Left lobe of liver (tissue), 2 donors: ENCODE results near the gene PSMB8. TPM values are rescaled to one million over a fixed set of nuclear protein-coding genes. Genes with fewer than 3 reads are reported as not detected.
"Not testable (repeated sequence)": the region's sequence is repeated elsewhere in the genome, so short reads cannot be mapped to it uniquely, and the experiment has no call there.

ENCODE experiments used
- ATAC-seq: fragments of 200-7000 bp; cut with Tn5 transposase; one replicate; pipeline ENCODE4 v1.9.1; 2020; ENCODE audit warnings: mild to moderate bottlenecking, moderate library complexity
- DNase-seq: peaks from one replicate; pipeline ENCODE4 v3.0.0-alpha.2; 2020; ENCODE audit warnings: low spot score
- total RNA-seq: library from RNA; stranded (reverse); gene quantifications from one replicate; pipeline ENCODE4 v1.2.1, GENCODE V29; 2021
- donor health status: DM: no; HTN: no; CAD: no; lungs with moderate emphysema.
- donor health status: DM: no; HTN: yes; CAD: no.

The PSMB8 gene
- total RNA-seq = 41.1 TPM

DNA sequence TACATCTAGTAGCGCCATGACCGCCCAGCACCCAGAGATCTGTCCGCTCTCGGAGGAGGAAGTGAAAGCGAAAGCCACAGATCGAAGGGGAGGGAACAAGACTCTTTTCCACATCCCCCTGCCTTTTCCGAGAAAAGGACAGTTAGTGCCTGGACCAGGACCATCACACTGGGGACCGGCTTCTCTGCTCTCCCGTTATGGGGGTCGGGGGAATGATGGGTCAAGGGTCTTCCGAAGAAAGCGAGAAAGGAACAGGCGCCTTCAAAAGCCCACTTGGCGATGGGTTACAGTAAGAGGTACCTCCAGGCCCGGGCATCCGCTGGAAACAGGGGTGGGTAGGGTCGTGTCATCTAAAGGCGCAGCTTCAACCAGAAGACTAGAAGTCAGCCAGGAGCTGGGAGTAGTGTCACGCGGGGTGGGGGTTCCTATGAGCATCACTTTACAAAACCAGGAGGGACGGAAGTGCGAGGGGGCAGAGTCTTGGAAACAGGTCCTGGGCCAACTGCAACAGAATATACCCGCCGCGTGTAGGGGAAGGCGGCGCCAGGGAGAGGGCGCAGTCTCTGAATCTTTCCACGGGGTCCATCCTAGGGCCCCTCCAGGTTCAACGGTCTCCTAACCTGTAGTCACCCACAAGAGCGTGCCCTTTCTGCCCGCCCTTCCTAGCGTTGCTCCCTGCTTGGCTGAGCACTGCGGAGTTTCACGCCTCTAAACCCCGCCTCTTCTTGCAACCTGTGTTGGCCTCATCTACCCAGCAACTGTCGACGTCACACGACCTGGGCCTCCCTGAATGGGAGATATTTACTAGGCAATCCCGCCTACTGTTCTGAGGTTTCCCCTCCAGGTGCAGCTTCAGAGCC, at the start of gene PSMB8:
PSMB8 (minus strand) TSS at position 69 of the 860 bp plus-strand sequence; CDS start at position 18, 51 bp downstream.
- DNase-seq = peak; percentile 97
- ATAC-seq = peak; percentile 94

- no peak for ATAC-seq
- no peak for DNase-seq
Measured at GRCh38 chr6:32890831-32891230, 47.0 kb upstream of the PSMB8 start.

DNA sequence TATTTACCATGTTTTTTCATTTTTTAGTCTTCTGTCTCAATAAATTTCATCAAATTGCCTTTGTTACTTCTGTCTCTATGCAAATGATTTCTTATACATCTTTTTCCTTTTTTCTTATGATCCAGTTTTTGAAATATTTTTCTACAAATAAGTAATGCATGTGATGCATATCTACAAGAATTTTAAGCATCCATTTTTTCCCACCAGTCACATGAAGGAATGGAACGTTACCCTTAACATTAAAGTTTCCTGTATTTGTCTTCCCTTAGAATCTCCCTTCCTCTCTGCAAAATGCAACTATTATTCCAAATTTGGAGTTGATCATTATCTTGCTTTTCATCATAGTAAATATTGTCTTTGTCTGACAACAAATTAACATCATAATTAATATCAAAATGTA, 45.7 kb upstream of the PSMB8 start:
- DNase-seq (no peak), ATAC-seq (no peak)

DNA sequence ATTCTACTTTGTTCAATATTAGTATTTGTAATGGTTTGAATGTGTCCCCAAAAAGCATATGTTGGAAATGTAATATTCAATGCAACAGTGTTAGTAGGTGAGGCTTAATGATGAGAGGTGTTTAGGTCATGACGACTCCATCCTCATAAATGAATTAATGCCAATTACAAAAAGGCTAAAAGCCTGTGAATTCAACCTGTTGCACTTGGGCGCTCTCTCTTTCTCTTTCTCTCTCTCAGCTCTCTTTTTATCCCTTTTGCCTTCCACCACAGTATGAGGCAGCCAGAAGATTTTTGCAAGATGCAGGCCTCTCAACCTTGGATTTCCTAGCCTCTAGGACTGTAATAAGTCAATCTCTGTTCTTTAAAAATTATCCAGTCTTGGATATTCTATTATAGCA, 44.7 kb upstream of the PSMB8 start:
- ATAC-seq = no peak
- DNase-seq = no peak

- ATAC-seq (no peak), DNase-seq (no peak)
Measured at GRCh38 chr6:32887616-32888015, 43.8 kb upstream of the PSMB8 start.

DNA sequence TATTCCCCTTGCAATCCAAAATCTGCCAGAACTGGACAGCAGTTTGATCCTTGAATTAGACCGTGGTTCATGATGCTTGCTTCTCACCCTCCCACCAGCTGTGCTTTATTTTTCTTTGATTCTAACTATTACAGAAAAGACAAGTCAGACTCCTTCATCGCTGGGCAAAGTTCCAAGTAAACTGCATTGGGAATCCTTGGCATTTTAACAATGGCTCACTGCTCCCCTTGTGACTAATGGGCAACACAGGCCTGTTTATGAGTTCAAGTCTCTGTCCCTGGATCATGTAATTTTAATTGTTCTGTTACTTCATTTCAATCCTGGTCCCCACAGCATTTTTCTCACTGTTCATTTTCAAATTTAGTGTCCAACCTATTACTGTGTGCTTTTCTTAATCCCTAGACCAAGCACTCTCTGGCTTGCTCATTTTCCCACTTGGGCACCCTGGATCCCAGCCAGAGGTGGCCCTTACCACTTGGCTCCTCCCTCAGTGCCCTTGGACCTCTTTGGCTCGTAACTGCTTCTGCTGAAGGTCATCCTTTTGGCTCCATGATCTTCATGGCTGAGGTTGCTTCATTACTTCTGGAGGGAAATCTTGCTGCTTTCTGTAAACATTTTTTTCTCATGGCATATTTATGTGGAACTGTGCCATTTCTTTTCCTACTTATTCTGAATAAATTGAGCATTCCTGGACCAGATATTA, 43.0 kb upstream of the PSMB8 start:
- no peak for ATAC-seq
- DNase-seq = no peak

DNA sequence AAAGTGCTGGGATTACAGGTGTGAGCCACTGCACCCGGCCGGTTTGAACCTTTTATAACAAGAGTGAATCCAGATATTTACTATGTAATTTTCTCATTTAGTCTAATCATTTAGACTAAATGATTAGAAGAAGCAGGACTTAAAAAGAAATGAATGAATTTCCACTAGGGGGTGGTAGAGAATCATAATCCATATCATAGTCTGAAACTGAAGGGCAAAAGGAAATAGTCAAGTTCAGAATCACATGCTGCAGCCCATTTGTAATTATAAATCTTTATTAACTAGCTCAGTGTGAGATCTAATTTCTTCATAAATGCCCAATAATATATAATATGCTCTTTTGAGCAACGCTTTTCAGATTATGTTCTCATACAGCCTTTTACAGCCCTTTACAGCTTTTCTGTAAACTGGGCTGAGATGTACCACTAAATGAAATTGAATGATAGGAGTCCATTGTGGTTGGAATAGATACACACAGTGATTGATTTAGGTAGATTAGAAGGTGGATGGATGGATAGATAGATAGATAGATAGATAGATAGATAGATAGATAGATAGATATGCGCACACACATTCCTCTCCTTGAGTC, 41.9 kb upstream of the PSMB8 start:
- ATAC-seq = peak; percentile 83

DNA sequence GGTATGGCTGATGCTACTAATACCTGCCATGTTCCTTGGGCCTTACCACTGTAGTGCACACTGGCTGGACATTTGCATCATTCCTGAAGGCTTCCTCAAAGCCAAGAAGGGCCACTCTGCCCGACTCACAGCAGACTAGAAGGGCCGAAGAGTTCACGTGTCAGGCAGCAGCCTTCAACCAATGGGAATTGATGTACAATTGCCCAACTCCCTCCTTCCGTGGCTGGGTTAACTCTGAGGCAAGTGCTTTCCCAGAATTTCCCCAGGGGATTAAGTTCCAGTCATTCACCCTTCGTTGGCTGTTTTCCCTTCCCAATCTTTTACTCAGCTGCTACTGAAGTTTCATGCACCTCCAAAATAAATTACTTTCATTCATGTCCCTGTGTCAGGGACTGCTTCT, 39.9 kb upstream of the PSMB8 start:
- ATAC-seq (peak; percentile 45), DNase-seq (no peak)

More for the DNA sequence above, 41.9 kb upstream of the PSMB8 start:
- DNase-seq = no peak

DNA sequence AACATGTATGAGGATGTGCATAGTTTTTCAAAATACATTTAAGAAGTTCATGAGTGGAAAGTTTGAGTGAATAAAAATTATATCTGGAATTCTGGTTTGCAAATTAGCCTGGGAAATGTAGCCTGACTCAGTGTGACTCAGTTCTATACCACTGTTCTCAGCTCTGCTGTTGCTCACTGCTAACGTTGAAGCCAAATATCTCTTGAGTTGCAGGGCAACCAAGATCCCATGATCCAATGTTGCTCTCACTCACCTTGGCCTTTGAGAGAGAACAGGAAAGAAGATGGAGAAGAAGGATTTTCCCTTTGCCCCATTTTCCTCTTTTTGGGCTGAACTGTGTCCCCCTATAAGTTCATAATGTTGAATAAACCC, 39.0 kb upstream of the PSMB8 start:
- DNase-seq (no peak), ATAC-seq (no peak)

DNA sequence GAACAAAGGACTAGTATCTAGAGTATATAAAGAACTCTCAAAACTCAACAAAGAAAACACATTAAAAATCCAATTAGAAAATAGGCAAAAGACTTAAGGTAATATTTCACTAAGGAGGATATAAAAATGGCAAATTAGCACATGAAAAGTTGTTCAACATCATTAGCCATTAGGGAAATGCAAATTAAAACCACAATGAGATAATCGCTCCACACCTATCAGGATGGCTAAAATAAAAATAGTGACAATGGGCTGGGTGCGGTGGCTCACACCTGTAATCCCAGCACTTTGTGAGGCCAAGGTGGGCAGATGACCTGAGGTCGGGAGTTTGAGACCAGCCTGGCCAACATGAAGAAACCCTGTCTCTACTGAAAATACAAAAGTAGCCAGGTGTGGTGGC, 37.1 kb upstream of the PSMB8 start:
- ATAC-seq, DNase-seq: not testable (repeated sequence)

GRCh38 chr6:32879691-32880090, 35.8 kb upstream of the PSMB8 start:
- ATAC-seq = no peak

GRCh38 chr6:32876603-32877002, 32.8 kb upstream of the PSMB8 start:
- DNase-seq (no peak), ATAC-seq (no peak)

More at GRCh38 chr6:32879691-32880090, 35.8 kb upstream of the PSMB8 start:
- DNase-seq = no peak

DNA sequence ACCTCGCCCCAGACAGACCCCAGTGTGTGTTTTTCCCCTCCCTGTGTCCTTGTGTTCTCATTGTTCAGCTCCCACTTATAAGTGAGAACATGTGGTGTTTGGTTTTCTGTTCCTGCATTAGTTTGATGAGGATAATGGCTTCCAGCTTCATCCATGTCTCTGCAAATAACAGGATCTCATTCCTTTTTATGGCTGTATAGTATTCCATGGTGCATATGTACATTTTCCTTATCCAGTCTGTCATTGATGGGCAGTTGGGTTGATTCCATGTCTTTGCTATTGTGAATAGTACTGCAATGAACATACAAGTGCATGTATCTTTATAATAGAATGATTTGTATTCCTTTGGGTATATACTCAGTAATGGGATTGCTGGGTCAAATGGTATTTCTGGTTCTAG, 30.1 kb upstream of the PSMB8 start:
- ATAC-seq, DNase-seq: not testable (repeated sequence)

GRCh38 chr6:32868257-32868788, 24.5 kb upstream of the PSMB8 start:
- ATAC-seq (peak; percentile 91), DNase-seq (peak; percentile 69)

DNA sequence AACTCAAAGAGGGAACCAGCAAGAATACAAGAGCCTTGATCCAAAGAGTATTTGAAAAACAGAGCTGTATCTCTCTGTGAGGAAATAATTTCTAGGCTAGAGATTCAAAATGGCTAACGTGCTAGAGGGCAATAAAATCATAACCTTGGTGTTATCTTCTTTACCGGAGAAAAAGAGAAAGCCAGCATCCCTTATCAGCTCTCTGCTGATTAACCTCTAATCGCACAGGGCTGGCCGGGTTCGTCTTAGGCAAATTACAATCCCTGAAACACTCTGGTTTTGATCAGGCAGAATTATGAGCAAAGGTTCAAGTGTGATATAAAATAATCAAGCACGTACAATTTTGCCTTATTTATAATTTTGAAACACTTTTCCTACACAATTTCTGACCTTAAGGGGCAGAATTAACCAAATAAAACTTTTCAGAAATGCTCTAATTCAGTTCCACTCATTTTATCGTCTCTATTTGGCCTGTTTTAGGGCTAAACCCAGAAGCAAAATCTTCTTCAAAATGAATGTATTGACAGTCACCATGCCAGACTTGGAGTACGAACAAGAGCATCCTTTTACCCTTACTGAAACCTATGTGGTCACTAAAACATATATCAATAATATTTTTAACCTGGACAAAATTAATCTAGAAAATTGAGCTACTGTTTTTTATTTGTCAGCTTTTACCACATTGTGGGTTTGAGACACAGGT, 23.9 kb upstream of the PSMB8 start:
- ATAC-seq (no peak), DNase-seq (no peak)

- no peak for ATAC-seq
- no peak for DNase-seq
Measured at GRCh38 chr6:32867022-32867477, 23.2 kb upstream of the PSMB8 start.

DNA sequence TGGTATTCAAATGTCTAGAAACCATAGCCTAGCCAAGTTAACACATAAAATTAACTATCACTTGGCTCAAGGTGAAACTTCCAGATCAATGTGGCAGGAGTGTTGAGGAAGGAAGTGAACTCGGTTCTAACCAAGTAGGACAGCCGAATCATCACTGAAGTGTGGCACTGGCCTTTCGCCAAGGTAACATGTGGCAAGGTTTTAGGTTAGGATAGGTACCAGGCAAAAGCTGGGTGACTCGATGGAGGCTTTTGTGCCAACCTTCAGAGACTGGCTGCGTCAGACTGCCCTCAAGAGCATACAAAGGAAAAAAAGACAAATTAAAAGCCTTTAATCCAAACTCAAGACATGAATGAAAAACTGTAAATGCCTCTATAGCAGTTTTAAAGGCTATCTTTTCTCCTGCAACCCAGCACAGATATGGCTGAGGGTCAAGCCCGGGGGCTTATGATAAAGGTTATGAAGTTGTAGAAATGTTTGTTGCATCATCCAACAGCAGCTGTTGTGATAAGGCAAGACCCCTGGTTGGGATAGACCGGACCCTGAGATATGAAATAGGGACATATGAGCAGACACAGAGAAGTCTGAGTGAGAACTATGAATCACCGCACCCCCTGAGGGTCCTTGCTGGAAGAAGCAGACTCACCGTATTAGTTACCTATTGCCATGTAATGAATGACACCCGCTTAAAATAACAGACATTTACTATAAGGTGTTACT, 22.0 kb upstream of the PSMB8 start:
- no peak for ATAC-seq
- DNase-seq = no peak

GRCh38 chr6:32862725-32863124, 18.9 kb upstream of the PSMB8 start:
- DNase-seq = no peak
- no peak for ATAC-seq

GRCh38 chr6:32860674-32861073, 16.8 kb upstream of the PSMB8 start:
- no peak for ATAC-seq
- no peak for DNase-seq

DNA sequence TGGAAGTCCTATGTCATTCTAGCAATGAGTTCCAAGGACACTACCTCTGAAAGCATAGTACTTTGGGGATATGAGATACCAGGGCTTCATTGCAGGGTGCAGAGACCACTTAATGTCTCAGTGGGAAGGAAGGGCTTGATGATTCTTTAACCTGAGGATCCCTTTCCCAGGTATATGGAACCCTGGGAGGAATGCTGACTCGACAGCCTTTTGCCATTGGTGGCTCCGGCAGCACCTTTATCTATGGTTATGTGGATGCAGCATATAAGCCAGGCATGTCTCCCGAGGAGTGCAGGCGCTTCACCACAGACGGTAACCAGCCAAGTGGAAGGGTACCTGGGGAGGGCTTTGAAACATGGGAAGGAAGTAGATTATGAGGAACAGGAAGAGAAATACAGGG, 14.3 kb upstream of the PSMB8 start:
- ATAC-seq (no peak), DNase-seq (no peak)
